ENCODE measurements around the gene TMEM150C.
"Not testable (repeated sequence)": the region's sequence is repeated elsewhere in the genome, so short reads cannot be mapped to it uniquely, and the experiment has no call there.

TMEM150C gene

DNA sequence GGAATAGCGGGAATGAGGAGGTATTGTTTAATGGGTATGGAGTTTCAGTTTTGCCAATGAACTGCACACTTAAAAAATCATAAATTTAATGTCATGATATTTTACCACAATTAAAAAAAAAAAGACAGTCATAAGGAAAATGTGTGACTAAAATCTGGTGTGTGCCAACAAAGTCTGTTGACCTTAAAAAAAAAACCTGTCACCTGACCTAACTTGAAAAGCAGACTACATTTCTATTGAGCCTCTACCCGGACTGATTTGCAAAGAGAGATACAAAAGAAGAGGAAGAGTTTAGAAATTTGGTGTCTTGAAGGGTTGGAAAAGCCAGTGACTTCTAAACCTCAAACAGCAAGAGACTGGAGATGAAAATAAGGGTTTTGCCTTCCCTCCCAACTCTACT is 48.4 kb downstream of the TMEM150C start:
- no peak for DNase-seq

DNA sequence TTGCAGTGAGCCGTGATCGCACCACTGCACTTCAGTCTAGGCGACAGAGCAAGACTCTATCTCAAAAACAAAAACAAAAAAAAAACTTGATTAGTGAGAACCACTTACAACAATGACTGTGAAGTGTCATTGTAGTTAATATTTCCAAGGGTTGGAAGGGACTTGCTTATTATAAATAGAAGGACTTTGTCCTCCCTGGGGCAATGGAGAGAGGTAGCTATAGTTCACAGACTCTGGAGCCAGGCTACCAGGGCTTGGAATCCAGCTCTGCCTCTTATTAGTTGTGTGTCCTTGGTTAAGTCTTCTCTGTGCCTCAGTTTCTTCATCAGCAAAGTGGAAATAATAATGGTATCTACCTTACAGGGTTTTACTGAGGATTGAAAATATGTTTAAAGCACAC is 51.6 kb downstream of the TMEM150C start:
- no peak for DNase-seq

DNA sequence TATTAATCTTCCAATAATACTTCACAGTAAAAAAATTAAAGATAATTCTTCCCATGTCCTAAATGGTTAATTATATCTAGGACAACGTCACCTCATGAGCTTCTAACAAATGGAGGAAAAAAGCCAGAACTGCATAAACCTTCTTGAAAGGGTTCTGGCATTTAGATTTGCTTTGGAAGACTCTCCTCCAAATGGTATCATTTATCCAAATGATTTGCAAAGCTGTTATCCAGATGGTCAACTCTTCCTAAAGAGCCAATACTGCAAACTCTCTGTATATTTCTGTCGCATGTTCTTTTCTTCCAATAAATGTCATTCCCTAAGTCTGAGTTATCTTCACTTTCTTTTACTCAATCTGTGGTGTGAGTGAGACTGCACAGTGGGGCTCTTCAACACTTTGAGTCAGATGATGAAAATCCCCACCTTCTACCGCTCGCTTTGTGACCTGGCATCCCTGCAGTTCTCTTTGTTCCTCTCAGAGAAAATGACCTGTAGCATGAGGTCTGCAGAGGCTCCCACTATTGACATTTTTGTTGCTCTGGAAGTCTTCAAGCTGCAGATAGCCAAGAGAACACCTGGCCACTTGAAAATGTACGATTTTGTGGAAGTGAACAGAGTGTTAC is 52.9 kb downstream of the TMEM150C start:
- DNase-seq = peak in 2 of 3 experiments; percentile 10 to 67

DNA sequence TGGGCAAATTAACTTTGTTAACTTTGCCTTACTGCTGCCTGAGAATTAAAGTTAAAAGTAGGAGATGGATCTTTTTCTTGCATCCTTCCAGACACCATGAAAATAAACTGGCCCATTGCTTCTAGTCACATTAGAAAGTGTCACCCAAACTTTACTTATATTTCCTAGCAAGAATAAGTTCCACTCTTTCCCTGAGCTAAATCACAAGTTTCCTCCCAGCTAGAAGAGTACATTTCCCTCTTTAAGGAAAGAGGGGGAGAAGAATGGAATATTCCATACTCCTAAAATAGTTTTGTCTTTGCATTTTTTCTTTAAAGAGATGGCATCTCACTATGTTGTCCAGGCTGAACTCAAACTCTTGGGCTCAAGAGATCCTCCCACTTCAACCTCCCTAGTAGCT is 53.8 kb downstream of the TMEM150C start:
- DNase-seq = no peak

DNA sequence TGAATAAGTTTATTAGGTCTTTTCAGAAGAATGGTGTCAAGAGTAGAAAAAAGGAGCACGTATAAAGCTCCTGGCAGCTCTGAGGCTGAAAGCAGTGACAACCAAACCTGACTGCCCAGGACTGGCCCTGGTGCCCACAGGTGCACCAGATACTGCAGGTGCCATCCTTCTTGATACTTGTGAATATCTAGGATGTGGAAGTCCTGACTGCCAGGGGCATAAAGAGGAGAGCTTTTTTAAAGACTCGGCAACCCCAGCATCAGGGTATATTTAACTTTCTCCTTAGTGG is 60.7 kb downstream of the TMEM150C start:
- no peak for DNase-seq

DNA sequence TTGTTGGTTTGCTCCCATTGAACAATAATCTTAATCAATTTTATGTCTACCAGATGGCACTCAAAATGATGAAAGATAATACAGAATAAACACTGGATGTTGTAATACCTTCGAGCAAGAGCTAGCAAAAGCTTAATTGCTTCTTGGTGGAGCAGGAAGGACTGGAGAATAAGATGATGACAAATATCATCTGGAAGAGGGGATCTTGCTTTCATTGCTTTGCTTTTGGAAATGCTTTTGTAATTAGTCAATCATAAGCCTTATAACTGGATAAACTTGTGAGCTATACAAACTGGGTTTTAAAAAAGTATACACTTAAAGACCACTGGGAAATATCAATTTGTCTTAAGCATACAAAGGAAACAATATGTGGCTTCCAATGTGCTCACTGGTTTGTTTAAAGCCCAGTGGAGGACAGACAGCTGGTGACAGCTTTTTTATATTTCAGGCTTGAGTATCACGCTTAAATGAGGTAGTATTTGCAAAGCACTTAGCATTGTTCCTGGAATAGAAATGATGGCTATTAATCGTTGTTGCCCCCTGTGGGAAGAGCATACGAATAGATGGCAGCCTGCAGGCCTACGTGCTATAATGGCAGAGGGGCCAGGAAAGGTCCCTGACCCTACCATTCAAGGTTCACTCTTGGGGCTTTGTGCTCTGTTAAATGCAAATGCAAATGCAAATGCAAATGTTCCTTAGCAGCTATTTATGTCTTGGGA is 61.2 kb downstream of the TMEM150C start:
- DNase-seq = peak; percentile 55 to 97 (median 79)

DNA sequence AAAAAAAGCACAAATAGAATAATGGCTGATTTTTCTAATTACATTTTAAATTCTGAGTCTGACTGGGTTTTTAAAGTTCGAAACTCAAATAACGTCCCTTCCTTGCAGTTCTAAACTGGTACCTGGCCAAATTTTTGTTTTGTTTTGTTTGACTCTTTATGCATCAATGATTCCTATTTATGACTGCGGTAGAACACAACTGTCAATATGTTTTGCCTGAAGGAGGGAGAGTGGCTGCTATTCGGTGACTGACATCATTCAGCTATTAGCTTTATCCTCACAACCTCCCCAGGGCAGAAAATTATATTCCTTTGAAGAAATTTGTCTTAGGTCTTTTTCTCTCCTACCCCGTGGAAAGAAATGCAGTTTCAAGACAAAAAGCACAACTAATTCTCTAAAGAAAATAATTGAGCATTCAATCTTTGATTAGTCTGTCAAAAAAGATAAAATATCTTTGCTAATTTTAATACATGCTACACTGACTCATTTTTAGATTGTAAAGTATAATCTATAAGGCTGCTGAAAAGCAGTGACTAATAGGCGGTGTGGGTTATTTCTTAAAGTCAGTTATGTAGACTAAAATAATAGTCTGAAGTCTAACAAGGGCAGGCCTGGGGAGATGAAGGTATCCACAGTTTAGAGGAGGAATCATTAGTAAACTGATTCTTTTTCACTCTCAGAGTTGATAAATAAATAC is 61.9 kb downstream of the TMEM150C start:
- DNase-seq = peak in 2 of 3 experiments; percentile 40 to 85

DNA sequence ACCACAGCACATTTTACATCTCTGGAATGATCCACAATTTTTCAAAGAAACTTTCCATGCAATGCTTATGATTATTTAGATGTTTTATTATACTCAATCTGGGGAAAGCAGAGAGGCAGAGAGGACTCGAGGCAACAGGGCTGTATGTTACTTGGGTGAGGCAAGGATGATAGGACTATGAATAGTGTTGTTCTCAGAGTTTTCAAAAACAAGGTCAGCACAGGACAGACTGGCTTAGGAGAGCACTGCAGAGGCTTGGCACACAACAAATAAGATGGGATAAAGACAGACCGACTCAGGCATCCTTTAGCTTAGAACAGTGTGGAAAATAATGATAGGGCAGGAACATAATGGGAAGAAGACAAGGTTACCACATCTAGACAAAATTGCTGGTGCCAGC is 65.4 kb downstream of the TMEM150C start:
- DNase-seq = no peak

DNA sequence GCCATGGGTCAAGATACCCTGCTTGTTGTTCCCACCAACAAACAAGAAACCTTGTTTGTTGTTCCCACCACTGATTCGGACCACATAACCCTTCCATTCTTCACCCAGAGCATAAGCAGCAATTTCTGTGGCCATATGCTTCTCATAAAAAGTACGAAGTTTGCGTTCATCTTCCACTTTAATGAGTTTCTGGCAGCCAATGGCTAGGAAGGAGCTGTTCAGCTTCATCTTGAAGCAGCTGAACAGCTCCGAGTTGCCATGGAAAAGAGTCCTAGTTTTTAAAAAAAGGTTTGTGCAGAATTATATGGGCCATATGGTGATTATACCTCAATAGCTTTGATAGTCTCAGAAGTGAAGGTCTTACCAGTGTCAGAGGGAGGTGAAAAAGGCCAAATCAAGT is 66.1 kb downstream of the TMEM150C start:
- no peak for DNase-seq

DNA sequence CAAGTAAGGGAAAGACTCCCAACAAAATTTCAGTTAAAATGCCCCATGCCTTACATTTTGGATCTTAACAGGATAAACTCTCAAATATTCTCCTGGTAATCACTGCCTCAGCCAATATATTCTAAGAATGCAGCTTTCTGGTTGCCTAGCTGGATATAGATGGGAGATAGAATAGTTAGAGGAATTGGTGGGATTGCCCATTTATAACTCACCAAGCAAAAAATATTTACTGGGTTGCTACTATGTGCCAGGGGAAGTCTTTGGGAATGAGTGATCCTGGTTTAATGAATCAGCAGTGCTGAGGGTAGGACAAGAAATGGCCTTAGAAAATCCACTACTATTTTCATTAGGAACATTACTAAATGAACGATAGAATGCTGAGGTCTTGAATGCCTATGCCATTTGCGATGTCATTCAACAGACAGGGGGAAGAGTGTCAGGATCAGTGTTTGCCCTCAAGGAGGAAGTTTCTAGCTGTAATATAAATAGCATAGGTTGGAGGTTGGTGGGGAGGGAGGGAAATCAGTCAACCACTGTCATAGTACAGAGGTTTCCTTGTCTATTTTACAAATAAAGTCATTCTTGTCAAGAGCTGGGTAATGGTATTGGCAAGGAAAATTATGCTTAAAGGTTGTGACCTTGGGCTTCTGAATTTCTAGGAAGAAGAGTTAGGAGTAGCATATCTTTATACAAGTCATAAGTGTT is 67.9 kb downstream of the TMEM150C start:
- DNase-seq = no peak

DNA sequence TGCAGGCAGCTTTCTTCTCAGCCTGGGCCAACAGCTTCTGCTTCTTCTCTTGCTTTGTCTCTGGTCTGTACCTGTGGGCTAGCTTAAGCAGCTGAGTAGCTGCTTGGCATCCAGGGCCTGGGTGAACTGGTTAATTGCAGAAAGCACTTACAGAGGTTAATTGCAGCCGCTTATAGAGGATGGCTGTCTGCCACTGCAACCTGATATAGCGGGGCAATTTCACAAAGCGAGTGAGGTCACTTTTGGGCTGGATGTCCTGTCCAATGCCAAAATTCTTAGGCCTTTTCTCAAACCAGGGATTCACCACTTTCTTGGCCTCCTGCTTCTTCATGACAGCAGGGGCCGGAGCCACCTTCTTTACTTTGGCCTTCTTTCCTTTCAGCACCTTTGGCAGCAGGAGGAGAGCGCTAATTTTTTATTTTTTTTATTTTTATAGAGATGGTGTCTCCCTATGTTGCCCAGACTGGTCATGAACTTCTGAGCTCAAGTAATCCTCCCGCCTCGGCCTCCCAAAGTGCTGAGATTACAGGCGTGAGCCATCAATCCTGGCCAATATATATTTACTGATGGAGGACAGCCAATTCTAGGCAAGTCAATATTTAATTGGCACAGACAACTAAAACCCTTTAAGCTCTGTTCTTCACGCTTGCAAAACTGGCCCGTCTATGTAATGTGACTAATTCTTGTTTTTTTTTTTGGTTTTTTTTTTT is 70.4 kb downstream of the TMEM150C start:
- peak; percentile 19 to 86 (median 44) for DNase-seq

DNA sequence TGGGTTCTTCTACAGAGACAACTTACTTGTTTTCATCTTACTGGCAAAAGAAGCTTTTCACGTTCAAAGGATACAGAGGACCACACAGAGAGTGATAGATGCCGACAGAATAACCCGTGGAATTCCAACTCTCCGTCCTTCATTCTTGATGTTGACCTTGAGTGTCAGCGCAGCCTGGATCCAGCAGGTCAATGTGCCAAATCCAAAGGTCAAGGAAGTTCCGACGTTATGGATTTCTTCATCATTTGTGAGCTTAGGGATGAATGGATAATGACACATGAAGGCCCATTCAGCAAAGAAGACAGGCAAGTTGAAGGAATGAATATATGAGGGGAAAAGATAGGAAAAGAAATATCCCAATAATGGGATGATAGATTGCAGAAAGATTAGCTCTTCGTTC is 71.8 kb downstream of the TMEM150C start:
- no peak for DNase-seq

DNA sequence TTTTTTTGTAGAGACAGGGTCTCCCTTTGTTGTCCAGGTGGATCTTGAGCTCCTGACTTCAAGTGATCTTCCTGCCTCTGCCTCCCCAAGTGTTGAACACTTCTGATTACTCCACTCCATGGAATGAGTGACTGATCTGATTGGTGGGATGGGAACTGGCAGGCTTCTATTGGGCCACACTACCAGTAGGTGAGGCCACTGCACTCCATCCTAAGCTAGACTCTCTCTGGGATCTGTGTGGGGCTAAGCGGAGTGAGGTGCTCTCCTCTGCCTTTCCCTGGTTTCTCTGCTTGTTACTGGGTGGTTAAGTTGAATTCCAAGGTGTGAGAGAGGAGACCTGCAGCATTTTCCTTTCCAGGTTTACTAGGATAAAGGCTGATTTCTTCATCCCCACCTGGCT is 72.7 kb downstream of the TMEM150C start:
- DNase-seq = no peak

DNA sequence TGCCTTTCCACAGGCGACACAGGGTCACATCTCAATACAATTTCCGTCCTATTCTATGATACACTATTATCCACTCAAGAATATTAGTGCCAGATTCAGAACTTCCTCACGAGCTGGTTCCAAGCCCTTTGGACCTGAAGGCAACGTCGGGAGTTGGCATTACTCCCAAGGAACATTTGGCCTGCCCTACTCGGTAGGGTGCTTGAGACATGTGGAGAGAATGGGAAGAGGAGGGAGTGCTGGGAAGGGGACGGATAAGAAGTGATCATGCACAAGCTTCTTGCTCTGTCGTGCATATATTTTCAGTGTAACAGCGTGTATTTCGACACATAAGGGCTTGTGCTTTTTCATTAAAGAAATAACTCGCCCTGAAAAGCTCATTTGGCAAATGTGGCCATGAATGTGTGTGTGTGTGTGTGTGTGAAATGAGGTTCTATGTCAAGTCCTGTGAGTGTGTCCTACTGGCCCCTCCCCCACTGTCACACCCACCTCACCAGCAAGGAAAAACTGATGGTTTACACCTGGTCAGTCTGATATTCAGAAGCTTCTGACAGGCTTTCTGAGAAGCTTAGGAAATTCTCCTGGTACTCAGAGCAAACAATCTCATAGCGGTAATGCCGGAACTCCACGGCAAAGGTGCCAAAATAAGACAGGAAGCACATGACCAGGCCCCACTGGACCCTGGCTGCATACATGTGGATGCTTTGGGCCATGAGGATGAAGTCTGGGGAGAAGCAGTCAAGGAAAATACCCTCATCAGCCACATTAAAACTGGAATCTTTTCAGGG is 76.6 kb downstream of the TMEM150C start:
- DNase-seq = no peak

DNA sequence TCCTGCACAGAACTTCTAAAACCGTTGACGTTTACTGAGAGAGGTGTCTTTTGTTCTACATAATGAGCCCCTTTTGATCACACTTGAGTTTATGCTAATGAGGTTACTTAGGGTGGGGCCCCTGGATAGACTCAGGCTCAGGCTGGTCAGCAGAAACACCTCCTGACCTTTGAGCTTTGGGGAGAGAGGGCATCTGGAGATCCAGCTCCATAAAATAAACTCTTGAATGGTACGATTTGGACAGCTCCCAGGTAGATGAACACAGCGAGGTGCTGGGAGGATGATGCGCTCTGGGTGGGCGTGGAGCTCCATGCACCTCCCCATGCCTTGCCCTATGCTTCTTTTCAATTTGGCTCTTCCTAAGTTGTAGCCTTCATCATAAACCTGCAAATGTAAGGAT is 79.4 kb downstream of the TMEM150C start:
- DNase-seq = no peak

DNA sequence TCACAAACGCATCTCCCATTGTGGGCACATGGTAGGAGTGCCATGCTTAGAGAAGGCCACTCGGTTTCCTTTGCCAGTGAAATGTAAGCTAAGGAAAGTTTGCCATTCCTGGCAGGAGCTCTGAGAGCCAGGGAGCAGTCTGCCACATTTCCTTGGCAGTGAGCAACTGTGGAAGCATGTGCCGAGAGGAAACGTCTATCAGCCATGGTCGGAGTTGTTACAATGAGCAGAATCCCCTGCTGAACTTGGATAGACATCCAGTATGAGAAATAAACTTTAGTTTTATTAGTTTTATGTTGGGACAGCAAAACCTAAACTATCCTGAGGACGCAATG is 80.3 kb downstream of the TMEM150C start:
- DNase-seq = no peak

DNA sequence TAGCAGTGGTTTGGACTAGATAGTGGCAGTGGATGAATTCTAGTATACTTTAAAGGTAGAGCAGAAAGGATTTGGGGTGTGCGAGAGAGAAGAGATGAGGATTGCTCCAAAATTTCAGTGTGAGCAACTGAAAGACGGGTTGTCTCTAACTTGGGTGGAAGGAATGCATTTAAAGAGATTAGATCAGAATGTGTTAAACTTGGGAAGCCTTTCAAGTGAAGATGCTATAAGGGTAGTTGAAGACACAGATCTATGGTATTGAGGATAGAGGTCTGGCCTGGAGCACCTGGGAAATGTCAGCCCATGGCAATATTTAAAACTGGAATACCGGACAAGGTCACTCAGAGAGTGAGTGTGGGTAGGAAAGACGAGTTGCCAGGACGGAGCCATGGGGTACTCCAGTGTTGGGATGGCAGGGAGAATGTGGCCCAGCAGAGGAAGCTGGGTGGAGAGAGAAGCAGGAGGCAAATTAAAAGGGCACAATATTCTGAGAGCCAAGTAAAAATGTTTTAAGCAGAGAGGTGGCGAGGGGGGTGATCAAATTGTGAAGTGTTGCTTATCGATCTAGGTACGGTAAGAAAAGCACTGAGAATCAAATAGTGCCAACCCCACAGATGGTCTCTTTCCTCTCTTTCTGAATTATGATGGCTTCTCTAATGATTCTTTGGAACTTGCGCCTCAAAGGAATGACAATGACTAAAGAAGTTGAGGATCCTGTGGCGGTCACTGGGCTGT is 80.8 kb downstream of the TMEM150C start:
- DNase-seq = no peak

DNA sequence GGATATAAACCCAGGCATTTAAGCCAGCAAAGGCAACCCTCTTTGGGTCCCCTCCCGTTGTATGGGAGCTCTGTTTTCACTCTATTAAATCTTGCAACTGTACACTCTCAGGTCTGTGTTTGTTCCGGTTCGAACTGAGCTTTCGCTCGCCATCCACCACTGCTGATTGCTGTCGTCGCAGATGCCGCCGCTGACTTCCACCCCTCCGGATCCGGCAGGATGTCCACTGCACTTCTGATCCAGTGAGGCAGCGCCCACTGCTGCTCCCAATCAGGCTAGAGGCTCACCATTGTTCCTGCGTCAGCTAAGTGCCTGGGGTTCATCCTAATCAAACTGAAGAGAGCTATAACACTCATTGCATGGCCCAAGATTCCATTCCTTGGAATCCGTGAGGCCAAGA is 82.2 kb downstream of the TMEM150C start:
- no peak for DNase-seq

DNA sequence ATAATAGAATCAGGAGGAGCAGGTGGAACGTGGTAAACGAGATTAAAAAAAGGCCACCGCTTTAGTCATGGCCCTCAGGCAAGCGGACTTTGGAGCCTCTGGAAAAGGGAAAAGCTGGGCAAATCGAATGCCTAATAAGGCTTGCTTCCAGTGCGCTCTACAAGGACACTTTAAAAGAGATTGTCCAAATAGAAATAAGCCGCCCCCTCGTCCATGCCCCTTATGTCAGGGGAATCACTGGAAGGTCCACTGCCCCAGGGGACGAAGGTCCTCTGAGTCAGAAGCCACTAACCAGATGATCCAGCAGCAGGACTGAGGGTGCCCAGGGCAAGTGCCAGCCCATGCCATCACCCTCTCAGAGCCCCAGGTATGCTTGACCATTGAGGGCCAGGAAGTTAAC is 84.3 kb downstream of the TMEM150C start:
- DNase-seq = not testable (repeated sequence)

DNA sequence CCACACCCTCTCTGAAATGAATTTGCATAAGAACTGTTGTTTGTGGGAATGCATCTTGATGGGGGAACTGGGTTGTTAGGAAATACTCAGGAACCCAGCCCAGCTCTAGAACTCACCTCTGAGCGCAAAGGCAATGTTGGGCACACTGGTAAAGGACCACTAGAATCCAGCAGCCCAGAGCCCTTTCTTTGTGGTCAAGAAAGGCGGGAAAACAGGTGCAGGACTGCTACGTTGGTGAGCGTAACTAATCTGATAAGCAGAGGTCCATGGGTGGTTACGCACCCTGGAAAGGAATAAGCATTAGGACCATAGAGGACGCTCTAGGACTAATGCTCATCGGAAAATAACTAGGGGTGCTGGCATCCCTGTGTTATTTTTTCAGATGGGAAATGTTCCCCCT is 85.9 kb downstream of the TMEM150C start:
- not testable (repeated sequence) for DNase-seq

DNA sequence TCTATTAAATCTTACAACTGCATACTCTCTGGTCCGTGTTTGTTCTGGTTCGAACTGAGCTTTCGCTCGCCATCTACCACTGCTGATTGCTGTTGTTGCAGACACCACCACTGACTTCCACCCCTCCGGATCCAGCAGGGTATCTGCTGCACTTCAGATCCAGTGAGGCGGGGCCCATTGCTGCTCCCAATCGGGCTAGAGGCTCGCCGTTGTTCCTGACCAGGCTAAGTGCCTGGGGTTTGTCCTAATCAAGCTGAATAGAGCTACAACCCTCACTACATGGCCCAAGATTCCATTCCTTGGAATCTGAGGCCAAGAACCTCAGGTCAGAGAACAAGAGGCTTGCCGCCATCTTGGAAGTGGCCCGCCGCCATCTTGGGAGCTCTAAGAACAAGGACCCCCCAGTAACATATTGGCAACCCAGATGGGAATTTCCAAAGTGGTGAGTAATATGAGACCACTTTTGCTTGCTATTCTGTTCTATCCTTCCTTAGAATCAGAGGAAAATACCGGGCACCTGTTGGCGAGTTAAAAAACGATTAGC is 88.1 kb downstream of the TMEM150C start:
- DNase-seq = no peak
